Hematopoietic multipotent progenitor cell (in vitro differentiated cells): ENCODE results near the gene CTSZ. TPM values are rescaled to one million over a fixed set of nuclear protein-coding genes. Genes with fewer than 3 reads are reported as not detected.
"Not testable (repeated sequence)": the region's sequence is repeated elsewhere in the genome, so short reads cannot be mapped to it uniquely, and the experiment has no call there.

ENCODE experiments used
- DNase-seq, 3 donors: peaks; one replicate each; pipeline ENCODE4 v3.0.0-alpha.2; 2011 to 2015; ENCODE audit warnings: low read depth in 2 of 3, low spot score in 2 of 3
- total RNA-seq: library from RNA; depleted of rRNA; stranded (reverse); fragments of >200 nt; gene quantifications from one replicate; pipeline ENCODE4 v1.2.3, GENCODE V29; 2012

CTSZ gene
- total RNA-seq, result 91.0 TPM

- DNase-seq, result no peak
These were observed at the start of gene CTSZ for GRCh38 chr20:59006864-59007664. CTSZ (minus strand) TSS chr20:59007254; CDS start chr20:59007128, 126 bp downstream.

GRCh38 chr20:59055302-59055701 is 48.2 kb upstream of the CTSZ start:
- peak in 1 of 3 donors; percentile 55 for DNase-seq

DNA sequence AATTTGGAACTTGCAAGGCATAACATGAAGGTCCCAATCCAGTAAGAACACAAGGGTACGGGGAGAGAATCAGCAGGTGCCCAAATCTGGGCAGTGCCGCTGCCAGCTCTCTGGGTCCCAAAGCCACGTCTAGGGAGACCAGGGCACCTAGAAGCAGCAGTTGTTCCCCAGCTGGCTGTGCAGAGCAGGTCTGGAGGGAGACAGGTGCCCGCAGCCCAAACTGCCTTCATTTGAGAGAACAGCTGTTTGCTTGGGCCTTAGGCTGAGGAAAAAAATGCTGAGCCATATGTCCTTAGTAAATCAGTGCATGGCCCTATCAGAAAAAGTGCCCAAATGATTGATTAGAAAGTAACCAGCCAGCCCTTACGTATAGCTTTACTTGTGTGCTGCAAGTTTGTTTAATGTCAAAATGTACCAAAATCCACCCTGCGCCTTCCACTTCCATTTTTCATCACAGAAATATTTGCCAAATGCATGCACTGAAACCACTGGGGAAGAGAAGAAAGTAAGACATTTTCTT is 44.7 kb upstream of the CTSZ start:
- no peak for DNase-seq

GRCh38 chr20:59050437-59050836 is 43.4 kb upstream of the CTSZ start:
- DNase-seq, result no peak

GRCh38 chr20:59048681-59049030 is 41.6 kb upstream of the CTSZ start:
- no peak for DNase-seq

- DNase-seq, result no peak
These were observed 41.1 kb upstream of the CTSZ start for GRCh38 chr20:59047938-59048680.

DNA sequence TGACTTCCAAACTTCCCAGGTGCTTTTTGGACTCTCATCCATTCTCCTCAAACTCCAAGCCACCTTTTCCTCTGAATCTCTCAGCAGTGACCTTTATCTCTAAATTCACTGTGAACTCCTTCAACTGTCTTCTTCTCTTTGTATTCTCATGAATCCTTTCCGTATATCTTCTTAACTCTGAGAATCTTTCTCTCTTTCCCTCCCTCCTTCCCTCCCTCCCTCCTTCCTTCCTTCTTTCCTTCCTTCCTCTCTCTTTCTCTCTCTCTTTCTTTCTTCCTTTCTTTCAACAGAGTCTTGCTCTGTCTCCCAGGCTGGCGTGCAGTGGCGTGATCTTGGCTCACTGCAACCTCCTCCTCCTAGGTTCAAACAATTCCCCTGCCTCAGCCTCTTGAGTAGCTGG is 39.8 kb upstream of the CTSZ start:
- DNase-seq, result no peak

GRCh38 chr20:59044796-59045195 is 37.7 kb upstream of the CTSZ start:
- DNase-seq, result no peak

GRCh38 chr20:59044295-59044694 is 37.2 kb upstream of the CTSZ start:
- no peak for DNase-seq

GRCh38 chr20:59043698-59044097 is 36.6 kb upstream of the CTSZ start:
- DNase-seq, result no peak

DNA sequence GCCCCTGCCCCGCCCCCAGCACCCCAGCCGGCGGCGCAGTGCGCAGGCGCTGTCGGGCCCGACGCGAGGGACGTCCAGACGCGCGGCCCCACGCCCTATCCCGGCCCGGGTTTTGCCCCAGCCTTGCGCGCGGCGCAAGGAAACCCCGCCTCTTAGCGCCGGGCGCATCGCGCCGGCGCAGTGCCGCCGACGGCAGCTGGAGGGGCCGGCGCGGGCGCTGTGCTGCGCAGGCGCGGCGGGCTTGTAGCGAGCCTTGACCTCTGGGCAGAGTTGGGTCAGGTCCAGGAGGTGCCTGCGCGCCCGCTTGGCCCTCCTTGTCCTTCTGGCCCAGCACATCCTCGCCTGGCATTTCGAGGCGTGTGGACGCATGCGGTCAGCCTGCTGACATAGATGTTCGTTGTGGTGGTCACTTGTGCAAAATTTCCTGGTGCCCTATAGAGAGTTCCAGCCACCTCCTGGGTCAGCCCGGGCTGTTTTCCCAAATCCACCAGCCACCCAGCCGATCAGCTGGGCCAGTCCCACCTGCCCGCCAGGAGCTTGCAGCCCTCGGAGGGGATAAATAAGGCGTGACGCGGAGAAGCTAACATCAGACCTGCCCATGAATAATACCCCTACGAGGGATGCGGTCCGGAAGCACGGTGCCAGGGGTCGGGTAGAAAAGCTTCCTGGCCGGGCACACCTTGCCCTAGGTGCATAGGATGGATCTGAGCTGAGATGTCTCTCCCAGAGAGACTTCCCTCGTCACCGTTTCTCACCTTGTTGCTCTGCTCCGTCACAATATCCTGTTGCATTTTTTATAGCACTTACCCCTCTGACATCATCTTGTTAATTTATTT is 36.0 kb upstream of the CTSZ start:
- DNase-seq, result peak; percentile 91 to 93 (median 92)

- peak in 1 of 3 donors; percentile 8 for DNase-seq
These were observed 35.2 kb upstream of the CTSZ start, which contains the start of gene PRELID3B for GRCh38 chr20:59042151-59042795. PRELID3B (minus strand) TSS chr20:59042786; CDS start chr20:59042730, 56 bp downstream.

DNA sequence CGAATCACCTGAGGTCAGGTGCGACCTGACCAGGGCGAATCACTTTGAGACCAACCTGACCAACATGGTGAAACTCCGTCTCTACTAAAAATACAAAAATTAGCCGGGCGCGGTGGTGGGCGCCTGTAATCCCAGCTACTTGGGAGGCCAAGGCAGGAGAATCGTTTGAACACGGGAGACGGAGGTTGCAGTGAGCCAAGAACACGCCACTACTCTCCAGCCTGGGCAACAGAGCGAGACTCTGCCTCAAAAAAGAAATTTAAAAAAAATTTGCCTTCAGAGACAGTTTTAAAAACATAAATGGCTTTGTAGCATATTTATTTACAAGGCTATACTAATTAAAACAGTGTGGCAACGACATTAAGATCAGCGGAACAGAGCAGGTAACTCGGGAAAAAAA is 34.4 kb upstream of the CTSZ start:
- DNase-seq, result not testable (repeated sequence)

DNA sequence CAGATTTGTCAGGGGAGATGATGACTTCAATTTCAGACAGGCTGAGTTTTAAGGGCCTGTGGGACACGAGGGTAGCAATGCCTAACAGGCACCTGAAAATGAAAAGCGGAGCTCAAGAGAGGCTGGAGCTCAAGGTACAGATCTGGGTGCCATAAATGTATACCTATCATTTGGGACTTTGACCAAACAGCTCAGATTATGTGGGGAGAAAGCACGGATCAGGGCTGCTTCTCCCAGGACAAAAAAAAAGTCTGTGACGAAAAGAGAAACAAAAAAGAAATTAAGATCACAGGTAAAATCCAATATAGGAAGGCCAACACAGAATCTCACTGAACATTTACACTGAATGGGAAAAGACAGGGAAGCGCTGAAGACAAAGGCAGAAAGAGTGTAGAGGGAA is 33.6 kb upstream of the CTSZ start:
- no peak for DNase-seq

- no peak for DNase-seq
These were observed 32.2 kb upstream of the CTSZ start for GRCh38 chr20:59039233-59039632.

DNA sequence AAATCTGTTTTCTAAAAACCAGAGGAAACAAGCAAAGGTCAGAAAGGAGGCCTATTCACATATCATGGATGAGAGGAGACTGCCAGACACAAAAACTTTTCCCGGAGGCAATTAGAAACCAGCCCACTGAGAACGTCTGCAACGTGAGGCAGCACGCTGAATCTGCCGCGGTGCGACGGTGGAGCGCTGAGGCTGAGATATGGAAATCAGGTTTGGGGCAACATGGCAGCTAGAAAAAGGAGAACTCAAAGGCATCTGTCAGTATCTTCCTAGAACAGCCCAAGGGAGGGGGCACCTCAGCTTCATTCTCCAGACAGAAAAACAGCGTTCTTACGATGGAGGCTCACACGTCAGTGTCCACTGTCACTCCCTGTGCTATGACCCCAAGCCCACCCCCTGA is 30.3 kb upstream of the CTSZ start:
- no peak for DNase-seq

- DNase-seq, result no peak
These were observed 28.3 kb upstream of the CTSZ start for GRCh38 chr20:59035381-59035780.

DNA sequence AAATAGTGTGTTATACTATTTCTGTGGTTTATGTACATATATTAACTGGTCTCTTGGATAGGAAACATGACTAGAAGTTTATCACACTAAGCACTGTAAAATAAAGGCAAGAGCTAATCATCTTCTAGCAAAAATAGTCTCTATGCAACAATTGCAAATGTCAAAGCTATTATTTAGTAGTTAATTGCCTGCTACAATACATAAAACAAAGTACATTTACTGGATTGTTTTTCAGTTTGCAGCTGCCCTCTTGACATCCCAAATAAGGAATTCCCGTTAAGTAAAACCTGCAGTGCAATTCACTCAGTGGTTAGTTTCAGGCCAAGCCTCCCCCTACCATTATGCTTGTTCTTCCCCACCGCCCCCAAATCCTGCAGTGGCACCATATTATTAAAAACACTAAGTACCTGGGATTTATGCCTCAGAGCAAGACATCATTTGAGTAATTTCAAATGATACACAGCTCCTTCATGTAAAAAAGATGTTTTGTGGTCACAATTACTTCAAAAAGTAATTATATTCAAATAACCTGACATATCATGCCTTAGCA is 26.6 kb upstream of the CTSZ start:
- DNase-seq, result no peak

GRCh38 chr20:59033093-59033492 is 26.0 kb upstream of the CTSZ start:
- DNase-seq, result no peak

- DNase-seq, result no peak
These were observed 25.6 kb upstream of the CTSZ start for GRCh38 chr20:59032713-59033059.
